HepG2 (cell line): ENCODE data around the gene DLEC1. TPM values are rescaled to one million over a fixed set of nuclear protein-coding genes. Genes with fewer than 3 reads are reported as not detected.

Experiments used
- ARID3A ChIP-seq: IDR thresholded peaks from 2 replicates; pipeline ENCODE4 v1.6.1; 2012; ENCODE audit warnings: low read depth, low read length, improper control_type of control experiment
- ETV6 ChIP-seq: sonication (generic); formaldehyde crosslinking; conservative IDR thresholded peaks from 2 replicates; pipeline ENCODE4 v1.4.0; 2020; ENCODE audit warnings: missing genetic modification reagents
- MEF2D ChIP-seq: sonication (generic); formaldehyde crosslinking; IDR thresholded peaks from 2 replicates; pipeline ENCODE4 v1.5.1; 2020; ENCODE audit warnings: mild to moderate bottlenecking, missing genetic modification reagents
- MIER2 ChIP-seq: IDR thresholded peaks from 2 replicates; pipeline ENCODE4 v1.6.1; 2016; ENCODE audit warnings: missing biosample characterization, missing genetic modification reagents
- NCOA2 ChIP-seq: sonication (generic); formaldehyde crosslinking; IDR thresholded peaks from 2 replicates; pipeline ENCODE4 v1.8.0; 2022; ENCODE audit warnings: inconsistent platforms
- NCOR1 ChIP-seq: fragments of 200-600 bp; sonication (generic); IDR thresholded peaks from 2 replicates; pipeline ENCODE4 v1.7.0; 2017; ENCODE audit warnings: antibody characterized with exemption, low read length, borderline replicate concordance
- NFE2L2 ChIP-seq: fragments of 150-350 bp; IDR thresholded peaks from 2 replicates; pipeline ENCODE4 v1.6.1; 2014; ENCODE audit warnings: low read length
- RFX3 ChIP-seq: IDR thresholded peaks from 2 replicates; pipeline ENCODE4 v1.6.1; 2016; ENCODE audit warnings: missing biosample characterization, missing genetic modification reagents
- TAF1 ChIP-seq: sonication (generic); formaldehyde crosslinking; IDR thresholded peaks from 2 replicates; pipeline ENCODE4 v1.4.0; 2020; ENCODE audit warnings: missing genetic modification reagents
- ZBTB4 ChIP-seq: sonication (generic); formaldehyde crosslinking; IDR thresholded peaks from 2 replicates; pipeline ENCODE4 v1.4.0; 2020; ENCODE audit warnings: missing genetic modification reagents, mild to moderate bottlenecking, borderline replicate concordance
- ZFAT ChIP-seq: sonication (generic); formaldehyde crosslinking; conservative IDR thresholded peaks from 2 replicates; pipeline ENCODE4 v1.8.1; 2023; ENCODE audit warnings: missing genetic modification reagents, inconsistent platforms
- ZFP91 ChIP-seq: sonication (generic); formaldehyde crosslinking; IDR thresholded peaks from 2 replicates; pipeline ENCODE4 v1.9.0; 2022; ENCODE audit warnings: missing genetic modification reagents, mild to moderate bottlenecking, borderline replicate concordance
- ZFYVE20 ChIP-seq: sonication (generic); formaldehyde crosslinking; IDR thresholded peaks from 2 replicates; pipeline ENCODE4 v1.8.0; 2023; ENCODE audit warnings: low read depth, mild to moderate bottlenecking, moderate library complexity, missing genetic modification reagents, borderline replicate concordance
- ZGPAT ChIP-seq: IDR thresholded peaks from 2 replicates; pipeline ENCODE4 v1.6.1; 2016; ENCODE audit warnings: mild to moderate bottlenecking
- ZNF101 ChIP-seq: sonication (generic); formaldehyde crosslinking; IDR thresholded peaks from 2 replicates; pipeline ENCODE4 v1.4.0; 2020; ENCODE audit warnings: mild to moderate bottlenecking, low read depth, missing genetic modification reagents, borderline replicate concordance
- ZNF326 ChIP-seq: sonication (generic); formaldehyde crosslinking; IDR thresholded peaks from 2 replicates; pipeline ENCODE4 v1.4.0; 2020; ENCODE audit warnings: missing genetic modification reagents, borderline replicate concordance
- ZNF414 ChIP-seq: sonication (generic); formaldehyde crosslinking; IDR thresholded peaks from 2 replicates; pipeline ENCODE4 v1.5.0; 2020; ENCODE audit warnings: missing genetic modification reagents
- ZNF543 ChIP-seq: sonication (generic); formaldehyde crosslinking; IDR thresholded peaks from 2 replicates; pipeline ENCODE4 v1.4.0; 2020; ENCODE audit warnings: mild to moderate bottlenecking, missing genetic modification reagents
- ZNF660 ChIP-seq: sonication (generic); formaldehyde crosslinking; IDR thresholded peaks from 2 replicates; pipeline ENCODE4 v1.5.1; 2020; ENCODE audit warnings: mild to moderate bottlenecking, low read depth, missing genetic modification reagents, borderline replicate concordance
- ZSCAN29 ChIP-seq: sonication (generic); formaldehyde crosslinking; conservative IDR thresholded peaks from 2 replicates; pipeline ENCODE4 v1.4.0; 2020; ENCODE audit warnings: mild to moderate bottlenecking, missing genetic modification reagents
- ZZZ3 ChIP-seq: sonication (generic); formaldehyde crosslinking; IDR thresholded peaks from 2 replicates; pipeline ENCODE4 v1.4.0; 2020; ENCODE audit warnings: missing genetic modification reagents, mild to moderate bottlenecking, borderline replicate concordance
- polyA plus RNA-seq, 8 experiments: library from polyadenylated mRNA; depleted of rRNA in 3 of 8; stranded (reverse) in 7 of 8; unstranded in 1 of 8; fragments of >200 nt; fragmentation: Illumina TruSeq in 4 of 8; extraction: Trizol in 4 of 8; gene quantifications; 2 replicates each; pipeline versions ENCODE4 v1.2.1 to v1.2.3, GENCODE V29; 2011 to 2016; ENCODE audit warnings: low read depth in 4 of 8, missing spikeins in 1 of 8, mixed read lengths in 1 of 8; ENCODE audit not compliant: insufficient read depth in 1 of 8
- total RNA-seq, 5 experiments: library from RNA; depleted of rRNA; stranded (reverse); fragments of >200 nt; fragmentation: Illumina TruSeq; extraction: Trizol; gene quantifications; 2 replicates each; pipeline ENCODE4 v1.2.3, GENCODE V29; 2016; ENCODE audit warnings: low read depth in 1 of 5

The DLEC1 gene
- total and polyA plus RNA-seq, 2 of the 13 experiments (the other 11 are each of a cell fraction or from before 2014, with no cell fraction given): 0.09 TPM; not detected in 1

GRCh38 chr3:38004415-38005075 lies 34.5 kb upstream of the DLEC1 start (continued):
- peak; percentile 80 for TF ChIP-seq ZFP91
- TF ChIP-seq ZNF326: no peak
- TF ChIP-seq ZNF414: no peak
- TF ChIP-seq ZNF660 (CRISPR knock-in tag): no peak
- TF ChIP-seq ARID3A: no peak
- TF ChIP-seq RFX3 (CRISPR knock-in tag): no peak
- peak; percentile 9; the same call in 1 of the 2 replicates for TF ChIP-seq TAF1 (CRISPR knock-in tag)
- no peak for TF ChIP-seq NFE2L2
- peak; percentile 37; the same call in 1 of the 2 replicates for TF ChIP-seq MEF2D (CRISPR knock-in tag)
- 0 out of 2 replicates have a peak, but pooled peaks have one; percentile 23 for TF ChIP-seq NCOR1
- peak; percentile 20; the same call in 1 of the 2 replicates for TF ChIP-seq ZZZ3 (CRISPR knock-in tag)
- TF ChIP-seq MIER2 (CRISPR knock-in tag): peak; percentile 25; the same call in 1 of the 2 replicates
- no peak for TF ChIP-seq ZGPAT
- no peak for TF ChIP-seq ZFAT
- TF ChIP-seq ZNF543: no peak; the same call in 1 of the 2 replicates
- TF ChIP-seq ZFYVE20 (CRISPR knock-in tag): no peak
- TF ChIP-seq ZBTB4 (CRISPR knock-in tag): no peak
- no peak for TF ChIP-seq ETV6
- TF ChIP-seq ZNF101 (CRISPR knock-in tag): no peak
- no peak for TF ChIP-seq NCOA2 (CRISPR knock-in tag)
- no peak for TF ChIP-seq ZSCAN29
